Measurements from ENCODE around the gene MALRD1. TPM values are rescaled to one million over a fixed set of nuclear protein-coding genes. Genes with fewer than 3 reads are reported as not detected.

The MALRD1 gene
- total and polyA plus RNA-seq, 2 of the 8 experiments (the other 6 are each of a cell fraction or from before 2014, with no cell fraction given), result 0.32 to 0.35 TPM

DNA sequence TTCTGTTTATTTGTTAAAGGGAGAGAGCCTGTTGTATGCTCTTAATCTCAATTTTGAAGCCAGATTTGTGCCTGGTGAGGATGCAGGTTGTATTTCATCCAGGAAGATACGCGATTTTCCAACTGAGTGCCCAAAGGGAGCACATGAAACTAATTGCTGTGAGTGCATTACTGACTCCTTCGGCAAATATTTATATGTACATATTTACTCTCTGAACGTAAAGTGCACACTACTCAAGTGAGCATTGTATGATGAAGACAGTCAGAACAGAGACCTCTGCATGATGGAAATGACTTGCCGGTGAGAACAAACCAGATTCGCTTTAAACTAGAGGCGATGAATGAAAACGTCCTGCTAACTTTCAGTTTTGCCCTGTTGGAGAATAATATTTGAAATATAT is 130.1 kb downstream of the MALRD1 start:
- Histone ChIP-seq H3K9ac (replicated peaks in 1 of 4; ENCODE audit: extremely low read depth in 1 of 4, low read depth in 3 of 4, low read length in 3 of 4) (no peak overlapping the region), H3K56ac (replicated peaks; ENCODE audit: insufficient read length, low read depth, low read length) (no peak overlapping the region), H4K20me1 (replicated peaks in 1 of 2; ENCODE audit: control insufficient read depth in 1 of 2, insufficient read depth in 2 of 2, low read length in 2 of 2) (peaks cover 0 to 2% of the 10 kb centered on the region in 2 experiments), H2AK5ac (ENCODE audit: low read depth, low read length) (no peak overlapping the region), H2BK5ac (ENCODE audit: low read depth, low read length) (no peak overlapping the region), H2BK20ac (ENCODE audit: low read length) (no peak overlapping the region), H3K4me3 (ENCODE audit: extremely low read depth in 1 of 4, insufficient read depth in 2 of 4, low read depth in 3 of 4, low read length in 4 of 4) (no peak overlapping the region), H3K14ac (ENCODE audit: insufficient read length) (no peak overlapping the region), H3K4ac (replicated peaks; ENCODE audit: insufficient read length, low read depth, low read length) (no peak overlapping the region), H3K4me2 (ENCODE audit: insufficient read depth in 1 of 2, low read depth in 2 of 2, low read length in 2 of 2) (no peak overlapping the region), H3K4me1 (replicated peaks in 1 of 4; ENCODE audit: control insufficient read depth in 3 of 4, insufficient read depth in 4 of 4, low read length in 3 of 4) (no peaks in the 10 kb centered on the region), H3K23ac (ENCODE audit: insufficient read length) (no peak overlapping the region), H2AFZ (ENCODE audit: low read length) (no peak overlapping the region; the same call in 1 of the 2 replicates), H2BK15ac (ENCODE audit: low read length) (no peak overlapping the region), H3K27me3 (replicated peaks in 1 of 4; ENCODE audit: control insufficient read depth in 3 of 4, extremely low read depth in 1 of 4, insufficient read depth in 3 of 4, low read length in 3 of 4) (no peaks in the 10 kb centered on the region), H3K23me2 (ENCODE audit: low read depth, low read length) (no peaks in the 10 kb centered on the region; the same call in 1 of the 2 replicates), H3K36me3 (ENCODE audit: control insufficient read depth in 2 of 4, insufficient read depth in 4 of 4, low read length in 3 of 4) (no peaks in the 10 kb centered on the region), H3K79me1 (ENCODE audit: low read depth, low read length) (no peaks in the 10 kb centered on the region), H2BK12ac (ENCODE audit: low read depth, low read length) (no peak overlapping the region), H3K18ac (ENCODE audit: extremely low read depth, low read length) (no peak overlapping the region), H4K8ac (ENCODE audit: extremely low read depth, insufficient read depth, low read length) (no peak overlapping the region), H4K91ac (replicated peaks; ENCODE audit: insufficient read length, low read length) (no peak overlapping the region), H3K9me3 (ENCODE audit: insufficient read depth in 2 of 2, low read depth in 1 of 2, low read length in 1 of 2) (no peaks in the 10 kb centered on the region), H2BK120ac (replicated peaks; ENCODE audit: low read depth, low read length) (no peak overlapping the region), H3K79me2 (ENCODE audit: control insufficient read depth in 1 of 2, insufficient read depth in 2 of 2, low read length in 2 of 2) (no peaks in the 10 kb centered on the region), H3K27ac (ENCODE audit: low read depth, low read length) (no peak overlapping the region), H4K5ac (ENCODE audit: insufficient read length, low read depth, low read length) (no peak overlapping the region)
- POLR2A ChIA-PET (ENCODE audit: partially characterized antibody), result no interaction called here
- FAIRE-seq (no peak), DNase-seq (ENCODE audit: low read depth in 1 of 2, low spot score in 2 of 2) (no peak)
- 91% methylated on average over 8 of the region's 8 CpGs; no CpG with 5 or more reads in 1 of the 2 experiments for WGBS, 2 experiments (ENCODE audit: extremely low coverage in 1 of 2, insufficient coverage in 1 of 2, insufficient read length in 1 of 2, insufficient replicate concordance in 2 of 2, low coverage in 1 of 2, low lambda C conversion rate in 2 of 2, missing lambda C conversion rate in 1 of 2)
- CTCF ChIA-PET (ENCODE audit: partially characterized antibody), result interaction anchor here (0.6 to 1.2 kb wide), 3 partner anchors 10 to 1948 kb away, joined by 3 to 5 read pairs (median 3); no protein-coding TSS in a partner anchor
- no peak for TF ChIP-seq GABPA (IDR thresholded peaks at IDR 0.05; ENCODE audit: borderline replicate concordance, insufficient read depth, low read length)
